ENCODE data around the gene ORC5.

The ORC5 gene

DNA sequence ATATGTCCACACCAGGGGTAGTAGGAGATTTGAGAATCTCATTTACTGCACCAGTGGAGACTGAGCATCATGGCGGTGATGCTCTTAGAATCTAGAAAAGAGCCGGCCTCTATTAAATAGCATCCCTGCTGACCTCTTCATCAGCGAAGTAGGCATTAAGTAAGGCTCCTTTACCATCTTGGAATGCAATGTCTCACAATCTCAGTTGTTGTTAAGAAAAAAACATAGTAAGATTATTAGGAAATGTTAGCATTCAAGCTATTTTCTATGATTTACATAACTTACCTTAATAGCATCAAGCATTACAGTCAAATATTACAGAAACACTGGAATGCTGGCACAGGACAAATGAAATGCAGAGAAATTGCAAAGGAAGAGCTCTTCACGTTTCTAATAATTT, 54.5 kb downstream of the ORC5 start:
- Mint-ChIP-seq H3K4me3 (no peak overlapping the region), H3K36me3 (peaks cover 7% of the 10 kb centered on the region)

DNA sequence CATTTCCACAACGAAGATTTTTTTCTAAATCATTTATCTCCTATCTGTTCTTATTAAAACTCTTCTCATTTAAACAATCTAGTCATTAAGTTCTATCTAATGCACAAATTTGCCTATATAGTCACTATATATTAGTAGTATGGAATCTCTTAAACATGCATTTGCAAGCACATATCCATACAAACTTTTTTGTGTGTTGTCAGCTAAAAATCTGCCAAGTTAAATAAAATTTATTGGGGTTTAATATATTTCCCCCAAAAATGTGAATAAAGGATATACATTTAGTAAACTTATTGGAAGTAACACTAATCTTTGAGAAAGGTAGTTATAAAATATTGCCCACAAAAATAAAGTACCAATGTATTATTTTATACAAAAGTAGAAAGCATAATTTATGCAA, 55.3 kb downstream of the ORC5 start:
- Mint-ChIP-seq H3K9me3 (no peaks in the 10 kb centered on the region), H3K4me3 (no peak overlapping the region), H3K27ac (no peak overlapping the region), H3K27me3 (no peaks in the 10 kb centered on the region), H3K4me1 (peaks cover 4% of the 10 kb centered on the region), H3K36me3 (peaks cover 7% of the 10 kb centered on the region)

More for the DNA sequence above, 54.5 kb downstream of the ORC5 start:
- Mint-ChIP-seq H3K9me3 (no peaks in the 10 kb centered on the region), H3K27me3 (no peaks in the 10 kb centered on the region), H3K4me1 (peaks cover 4% of the 10 kb centered on the region), H3K27ac (no peak overlapping the region)

DNA sequence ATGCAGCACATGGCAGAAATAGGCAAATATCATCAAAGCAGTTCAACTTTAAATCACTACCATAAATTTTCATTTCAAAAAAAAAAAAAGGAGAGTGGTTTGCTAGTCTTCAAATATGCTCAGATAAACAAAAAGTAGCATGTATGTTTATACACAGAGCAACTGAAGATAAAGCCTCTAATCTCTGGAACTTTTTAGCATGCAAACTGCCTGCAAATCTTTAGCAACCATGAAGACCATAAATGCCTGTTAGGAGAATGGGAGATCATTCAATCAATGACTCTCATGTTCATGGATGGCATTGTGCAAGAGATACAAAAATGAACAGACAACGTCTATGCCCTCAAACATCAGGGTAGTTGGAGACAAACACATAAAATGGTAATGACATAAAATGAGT, 57.3 kb downstream of the ORC5 start:
- Mint-ChIP-seq H3K9me3 (no peaks in the 10 kb centered on the region), H3K4me1 (peaks cover 6% of the 10 kb centered on the region), H3K27ac (no peak overlapping the region), H3K27me3 (no peaks in the 10 kb centered on the region), H3K36me3 (peaks cover 11% of the 10 kb centered on the region), H3K4me3 (no peak overlapping the region)

DNA sequence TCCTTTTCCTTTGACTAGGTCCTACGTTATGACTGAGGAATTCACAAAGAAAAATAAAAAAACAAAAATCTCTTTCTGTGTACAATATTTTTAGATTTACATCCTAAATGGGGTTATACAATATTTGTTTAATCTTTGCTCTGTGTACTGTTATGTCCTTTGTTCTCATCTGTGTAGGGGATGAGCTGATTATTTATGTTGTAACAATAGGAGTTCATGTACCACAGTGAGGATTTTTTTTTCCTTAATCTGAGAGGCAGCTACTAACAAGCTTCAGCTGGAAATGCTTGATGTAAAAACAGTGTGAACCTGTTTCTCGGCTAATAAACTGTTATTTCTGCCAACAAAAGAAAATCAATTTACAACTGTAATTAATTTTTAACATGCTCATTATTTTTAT, 58.0 kb downstream of the ORC5 start:
- H3K9me3 Mint-ChIP-seq = no peaks in the 10 kb centered on the region
- H3K36me3 Mint-ChIP-seq = peaks cover 14% of the 10 kb centered on the region
- no peak overlapping the region for H3K27ac Mint-ChIP-seq

GRCh38 chr7:104142147-104142546, 65.7 kb downstream of the ORC5 start:
- Mint-ChIP-seq H3K36me3 (peaks cover 15% of the 10 kb centered on the region), H3K4me1 (peaks cover 10% of the 10 kb centered on the region), H3K4me3 (no peak overlapping the region), H3K9me3 (no peaks in the 10 kb centered on the region), H3K27me3 (no peaks in the 10 kb centered on the region), H3K27ac (no peak overlapping the region)

More for the DNA sequence above, 58.0 kb downstream of the ORC5 start:
- no peak overlapping the region for H3K4me3 Mint-ChIP-seq
- H3K27me3 Mint-ChIP-seq = no peaks in the 10 kb centered on the region
- H3K4me1 Mint-ChIP-seq = peaks cover 6% of the 10 kb centered on the region

- H3K27me3 Mint-ChIP-seq = no peaks in the 10 kb centered on the region
- H3K4me3 Mint-ChIP-seq = no peak overlapping the region
- H3K4me1 Mint-ChIP-seq = peaks cover 4% of the 10 kb centered on the region
- H3K9me3 Mint-ChIP-seq = no peaks in the 10 kb centered on the region
- H3K27ac Mint-ChIP-seq = no peak overlapping the region
- H3K36me3 Mint-ChIP-seq = peaks cover 8% of the 10 kb centered on the region
Measured at GRCh38 chr7:104137971-104138370, 69.8 kb downstream of the ORC5 start.

GRCh38 chr7:104137511-104137910, 70.3 kb downstream of the ORC5 start:
- peaks cover 4% of the 10 kb centered on the region for H3K4me1 Mint-ChIP-seq
- no peak overlapping the region for H3K27ac Mint-ChIP-seq
- no peak overlapping the region for H3K4me3 Mint-ChIP-seq
- no peaks in the 10 kb centered on the region for H3K9me3 Mint-ChIP-seq
- peaks cover 8% of the 10 kb centered on the region for H3K36me3 Mint-ChIP-seq
- no peaks in the 10 kb centered on the region for H3K27me3 Mint-ChIP-seq

DNA sequence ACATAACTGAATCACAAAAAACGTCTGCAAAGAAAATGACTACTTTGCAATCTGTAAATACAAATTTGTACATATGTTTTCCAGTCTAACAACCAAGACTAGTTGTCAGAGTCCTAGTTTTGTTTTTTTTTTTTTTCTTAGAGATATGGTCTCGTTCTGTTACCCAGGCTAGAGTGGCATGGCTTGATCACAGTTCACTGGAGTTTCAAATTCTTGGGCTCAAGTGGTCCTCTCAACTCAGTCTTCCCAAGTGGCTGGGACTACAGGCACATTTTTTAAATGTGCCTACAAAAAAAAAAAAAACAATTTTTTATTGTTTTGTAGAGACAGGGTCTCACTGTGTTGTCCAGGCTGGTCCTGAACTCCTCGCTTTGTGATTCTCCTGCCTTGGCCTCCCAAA, 70.8 kb downstream of the ORC5 start:
- Mint-ChIP-seq H3K9me3 (no peaks in the 10 kb centered on the region), H3K27me3 (no peaks in the 10 kb centered on the region), H3K27ac (no peak overlapping the region), H3K4me3 (no peak overlapping the region), H3K4me1 (peaks cover 3% of the 10 kb centered on the region), H3K36me3 (peaks cover 9% of the 10 kb centered on the region)

- no peaks in the 10 kb centered on the region for H3K9me3 Mint-ChIP-seq
- no peak overlapping the region for H3K27ac Mint-ChIP-seq
- peaks cover 12% of the 10 kb centered on the region for H3K36me3 Mint-ChIP-seq
- H3K4me1 Mint-ChIP-seq = no peaks in the 10 kb centered on the region
- no peaks in the 10 kb centered on the region for H3K27me3 Mint-ChIP-seq
- no peak overlapping the region for H3K4me3 Mint-ChIP-seq
Measured at GRCh38 chr7:104136561-104136960, 71.3 kb downstream of the ORC5 start.

GRCh38 chr7:104135760-104136558, 71.9 kb downstream of the ORC5 start:
- H3K9me3 Mint-ChIP-seq = no peaks in the 10 kb centered on the region
- H3K4me1 Mint-ChIP-seq = no peaks in the 10 kb centered on the region
- H3K27me3 Mint-ChIP-seq = no peaks in the 10 kb centered on the region
- no peak overlapping the region for H3K4me3 Mint-ChIP-seq
- no peak overlapping the region for H3K27ac Mint-ChIP-seq
- H3K36me3 Mint-ChIP-seq = peaks cover 16% of the 10 kb centered on the region

DNA sequence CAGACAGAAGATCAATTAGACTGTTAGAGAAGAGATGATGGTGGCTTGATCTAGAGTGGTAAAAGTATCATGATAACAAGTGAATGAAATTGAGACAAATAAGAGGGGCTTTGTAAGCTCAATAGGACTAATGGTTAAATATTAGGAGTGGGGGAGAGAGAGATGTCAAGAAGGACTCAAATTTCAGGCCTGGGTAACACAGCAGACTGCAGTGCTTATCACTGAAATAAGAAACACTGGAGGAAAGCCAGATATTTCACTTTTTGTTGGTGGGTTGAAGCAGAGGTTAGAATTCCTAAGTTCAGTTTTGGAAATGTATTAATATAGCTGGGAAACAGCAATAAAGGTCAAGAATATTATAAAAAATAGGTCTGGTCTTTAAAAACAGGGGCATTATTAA, 74.6 kb downstream of the ORC5 start:
- Mint-ChIP-seq H3K36me3 (peaks cover 33% of the 10 kb centered on the region), H3K27me3 (no peaks in the 10 kb centered on the region), H3K4me1 (no peaks in the 10 kb centered on the region), H3K27ac (no peak overlapping the region), H3K4me3 (no peak overlapping the region), H3K9me3 (no peaks in the 10 kb centered on the region)

DNA sequence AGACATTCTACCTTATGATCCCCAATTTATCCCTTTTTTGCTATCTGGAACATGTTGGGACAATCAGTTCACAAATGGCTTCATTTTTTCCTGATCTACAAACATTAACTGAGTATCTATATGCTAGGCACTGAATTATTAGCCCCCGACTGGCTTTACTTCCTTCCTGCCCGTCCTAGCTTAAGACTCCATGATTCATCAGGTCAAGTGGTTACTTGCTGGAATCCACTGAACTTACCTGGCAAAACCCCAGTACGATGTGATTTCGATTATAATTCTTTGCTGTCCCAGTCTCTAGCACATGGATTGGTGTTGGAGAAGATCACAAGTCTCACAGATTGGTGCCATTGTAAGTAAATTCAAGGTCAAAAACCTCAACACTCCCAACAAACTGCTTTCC, 77.1 kb downstream of the ORC5 start:
- H3K27me3 Mint-ChIP-seq = no peaks in the 10 kb centered on the region
- no peak overlapping the region for H3K4me3 Mint-ChIP-seq
- H3K36me3 Mint-ChIP-seq = peaks cover 32% of the 10 kb centered on the region
- no peak overlapping the region for H3K27ac Mint-ChIP-seq
- no peaks in the 10 kb centered on the region for H3K9me3 Mint-ChIP-seq
- H3K4me1 Mint-ChIP-seq = no peaks in the 10 kb centered on the region

- no peak overlapping the region for H3K27ac Mint-ChIP-seq
- H3K9me3 Mint-ChIP-seq = no peaks in the 10 kb centered on the region
- no peaks in the 10 kb centered on the region for H3K27me3 Mint-ChIP-seq
- H3K4me3 Mint-ChIP-seq = no peak overlapping the region
- no peaks in the 10 kb centered on the region for H3K4me1 Mint-ChIP-seq
- H3K36me3 Mint-ChIP-seq = peaks cover 41% of the 10 kb centered on the region
Measured at GRCh38 chr7:104127204-104127603, 80.6 kb downstream of the ORC5 start.

- H3K9me3 Mint-ChIP-seq = no peaks in the 10 kb centered on the region
- H3K36me3 Mint-ChIP-seq = peaks cover 37% of the 10 kb centered on the region
- no peak overlapping the region for H3K4me3 Mint-ChIP-seq
- no peak overlapping the region for H3K27ac Mint-ChIP-seq
- H3K4me1 Mint-ChIP-seq = no peaks in the 10 kb centered on the region
- H3K27me3 Mint-ChIP-seq = no peaks in the 10 kb centered on the region
Measured at GRCh38 chr7:104126411-104126841, 81.4 kb downstream of the ORC5 start.

DNA sequence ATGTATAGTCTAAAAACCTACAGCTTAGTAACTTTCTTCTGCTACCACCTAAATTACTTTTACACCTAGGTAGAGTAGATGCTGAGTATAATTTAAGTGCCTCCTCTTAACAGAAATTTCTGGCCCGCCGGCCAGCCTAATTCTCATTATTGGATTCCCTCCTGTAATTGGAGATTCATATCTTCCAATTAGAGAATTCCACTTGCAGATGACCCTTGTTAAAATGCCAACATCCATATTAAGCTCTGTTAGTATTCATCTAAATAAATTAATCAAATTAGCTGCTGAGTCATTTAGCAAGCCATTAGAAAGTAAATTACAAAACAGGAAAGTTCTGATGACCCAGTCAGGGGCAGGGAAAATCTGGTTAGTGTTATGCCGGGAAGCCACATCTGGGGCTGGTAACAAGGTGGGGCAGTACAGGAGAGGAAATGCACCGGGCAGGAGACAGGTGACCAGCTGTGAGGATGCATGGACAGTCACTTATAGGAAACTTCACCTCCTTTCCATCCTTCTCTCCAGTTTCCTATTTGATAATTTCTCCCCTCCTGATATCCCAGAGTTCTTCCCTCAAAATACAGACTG, 82.8 kb downstream of the ORC5 start:
- Mint-ChIP-seq H3K4me3 (no peak overlapping the region), H3K27me3 (no peaks in the 10 kb centered on the region), H3K4me1 (no peaks in the 10 kb centered on the region), H3K9me3 (no peaks in the 10 kb centered on the region), H3K36me3 (peaks cover 23% of the 10 kb centered on the region), H3K27ac (no peak overlapping the region)

GRCh38 chr7:104124469-104124868, 83.3 kb downstream of the ORC5 start:
- Mint-ChIP-seq H3K27ac (no peak overlapping the region), H3K27me3 (no peaks in the 10 kb centered on the region), H3K4me1 (no peaks in the 10 kb centered on the region), H3K9me3 (no peaks in the 10 kb centered on the region), H3K36me3 (peaks cover 21% of the 10 kb centered on the region), H3K4me3 (no peak overlapping the region)

All from activated naive CD4-positive, alpha-beta T cell treated with anti-CD3 and anti-CD28 coated beads, Interleukin-2, amount 50 U/mL, for 24 hours (primary cell).